Type B pancreatic cell (in vitro differentiated cells): ENCODE results near the gene MYCL. TPM values are rescaled to one million over a fixed set of nuclear protein-coding genes. Genes with fewer than 3 reads are reported as not detected.

Experiments used
- DNase-seq: peaks from one replicate; pipeline ENCODE4 v3.0.0; 2021; ENCODE audit warnings: mixed read lengths; ENCODE audit not compliant: unreplicated experiment; ENCODE audit errors: extremely low spot score
- H3K27ac Mint-ChIP-seq: 2 replicates; pipeline ENCODE4 v1.8.0; 2021; ENCODE audit warnings: mild to moderate bottlenecking, mixed read lengths
- H3K27me3 Mint-ChIP-seq: 2 replicates; pipeline ENCODE4 v1.8.0; 2021; ENCODE audit warnings: mixed read lengths
- H3K36me3 Mint-ChIP-seq: 2 replicates; pipeline ENCODE4 v1.8.0; 2021; ENCODE audit warnings: mixed read lengths
- H3K4me1 Mint-ChIP-seq: one replicate; pipeline ENCODE4 v1.8.0; 2021; ENCODE audit warnings: mixed read lengths; ENCODE audit not compliant: unreplicated experiment
- H3K4me3 Mint-ChIP-seq: 2 replicates; pipeline ENCODE4 v1.8.0; 2021; ENCODE audit warnings: mild to moderate bottlenecking, mixed read lengths
- H3K9me3 Mint-ChIP-seq: 2 replicates; pipeline ENCODE4 v1.8.0; 2021; ENCODE audit warnings: mixed read lengths
- CTCF ChIP-seq: fragments of 200-600 bp; sonication (generic); conservative IDR thresholded peaks from 2 replicates; pipeline ENCODE4 v1.5.0; 2021; ENCODE audit warnings: antibody characterized with exemption, mild to moderate bottlenecking
- total RNA-seq: library from RNA; stranded (reverse); gene quantifications from 2 replicates; pipeline ENCODE4 v1.2.1, GENCODE V29; 2021; ENCODE audit warnings: low replicate concordance

The MYCL gene
- total RNA-seq, 1 donor from 2014 or later, result 19.5 TPM

GRCh38 chr1:39910263-39910662 lies 8.5 kb upstream of the MYCL start:
- no peak overlapping the region for H3K27ac Mint-ChIP-seq
- no peak for DNase-seq
- H3K4me1 Mint-ChIP-seq, result no peaks in the 10 kb centered on the region
- H3K9me3 Mint-ChIP-seq, result no peaks in the 10 kb centered on the region
- TF ChIP-seq CTCF, result no peak
- H3K36me3 Mint-ChIP-seq, result no peaks in the 10 kb centered on the region
- H3K4me3 Mint-ChIP-seq, result no peak overlapping the region
- H3K27me3 Mint-ChIP-seq, result peaks cover 3% of the 10 kb centered on the region

GRCh38 chr1:39908534-39908933 lies 6.8 kb upstream of the MYCL start:
- no peak overlapping the region for H3K27ac Mint-ChIP-seq

GRCh38 chr1:39907528-39908453 lies 6.1 kb upstream of the MYCL start:
- Mint-ChIP-seq H3K36me3 (no peaks in the 10 kb centered on the region), H3K4me3 (no peak overlapping the region), H3K9me3 (no peaks in the 10 kb centered on the region), H3K27me3 (peaks cover 18% of the 10 kb centered on the region), H3K4me1 (no peaks in the 10 kb centered on the region), H3K27ac (no peak overlapping the region)
- DNase-seq, result no peak
- TF ChIP-seq CTCF, result no peak

More at GRCh38 chr1:39908534-39908933, 6.8 kb upstream of the MYCL start:
- DNase-seq, result no peak
- H3K36me3 Mint-ChIP-seq, result no peaks in the 10 kb centered on the region
- H3K4me1 Mint-ChIP-seq, result no peaks in the 10 kb centered on the region
- no peaks in the 10 kb centered on the region for H3K9me3 Mint-ChIP-seq
- TF ChIP-seq CTCF, result no peak
- no peak overlapping the region for H3K4me3 Mint-ChIP-seq
- H3K27me3 Mint-ChIP-seq, result peaks cover 10% of the 10 kb centered on the region

GRCh38 chr1:39905172-39905571 lies 3.5 kb upstream of the MYCL start:
- no peak overlapping the region for H3K4me3 Mint-ChIP-seq

GRCh38 chr1:39902460-39902807 lies 717 bp upstream of the MYCL start:
- no peaks in the 10 kb centered on the region for H3K9me3 Mint-ChIP-seq
- DNase-seq, result no peak
- peak overlapping the region; percentile 87 for H3K4me3 Mint-ChIP-seq
- H3K36me3 Mint-ChIP-seq, result no peaks in the 10 kb centered on the region
- H3K27ac Mint-ChIP-seq, result peak overlapping the region; percentile 69
- TF ChIP-seq CTCF, result no peak
- peaks cover 30% of the 10 kb centered on the region for H3K27me3 Mint-ChIP-seq
- H3K4me1 Mint-ChIP-seq, result peaks cover 19% of the 10 kb centered on the region

More at GRCh38 chr1:39905172-39905571, 3.5 kb upstream of the MYCL start:
- Mint-ChIP-seq H3K36me3 (no peaks in the 10 kb centered on the region), H3K27me3 (peaks cover 26% of the 10 kb centered on the region), H3K27ac (no peak overlapping the region), H3K4me1 (no peaks in the 10 kb centered on the region), H3K9me3 (no peaks in the 10 kb centered on the region)
- DNase-seq, result no peak
- no peak for TF ChIP-seq CTCF
